Adrenal gland (tissue), 5 donors: Measurements from ENCODE around the gene ZP2.

ENCODE experiments used
- POLR2A ChIP-seq, 2 donors: fragments of 450-650 bp; IDR thresholded peaks; one replicate each; pipeline ENCODE4 v1.6.1; 2017; ENCODE audit warnings: antibody characterized with exemption in 2 of 2, mild to moderate bottlenecking in 2 of 2, moderate library complexity in 1 of 2
- TF ChIP-seq, protein P1 (sequence below), 6 experiments: fragments of 450-650 bp in 4 of 6; fragments of 200-600 bp in 2 of 6; sonication (generic) in 1 of 6; IDR thresholded peaks; 1 replicate in 5 of 6; 2 replicates in 1 of 6; pipeline versions ENCODE4 v1.5.1 to v1.8.0; 2016 to 2021; ENCODE audit warnings: antibody characterized with exemption in 6 of 6, mild to moderate bottlenecking in 2 of 6, moderate library complexity in 1 of 6
- donor health status: DM: no; HTN: no; CAD: no.

DNA sequence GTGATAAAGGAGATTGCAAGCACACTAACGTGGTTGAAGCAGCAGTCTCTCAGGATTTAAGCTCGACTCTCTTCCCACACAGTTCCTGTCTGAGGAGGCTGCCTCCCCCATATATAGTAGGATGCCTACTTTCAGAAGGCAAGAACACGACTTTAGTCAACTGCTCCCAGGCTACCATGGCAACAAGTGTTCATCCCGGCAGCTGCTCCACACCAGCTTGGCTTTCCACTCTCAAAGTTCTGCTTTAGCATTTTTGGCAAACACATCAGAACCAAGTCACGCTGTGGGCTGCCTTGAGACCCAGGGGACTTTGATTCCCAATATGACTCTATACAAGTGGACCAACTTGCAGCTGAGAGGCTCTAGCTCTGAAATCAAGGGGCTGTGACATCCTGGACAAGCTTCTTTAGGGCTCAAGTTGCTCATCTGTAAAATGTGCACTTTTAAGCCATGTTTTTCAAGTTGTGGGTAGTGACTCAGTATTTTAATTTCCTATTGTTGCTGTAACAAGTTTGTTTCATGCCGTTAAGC, 16.5 kb downstream of the ZP2 start:
- TF ChIP-seq, protein P1, sequence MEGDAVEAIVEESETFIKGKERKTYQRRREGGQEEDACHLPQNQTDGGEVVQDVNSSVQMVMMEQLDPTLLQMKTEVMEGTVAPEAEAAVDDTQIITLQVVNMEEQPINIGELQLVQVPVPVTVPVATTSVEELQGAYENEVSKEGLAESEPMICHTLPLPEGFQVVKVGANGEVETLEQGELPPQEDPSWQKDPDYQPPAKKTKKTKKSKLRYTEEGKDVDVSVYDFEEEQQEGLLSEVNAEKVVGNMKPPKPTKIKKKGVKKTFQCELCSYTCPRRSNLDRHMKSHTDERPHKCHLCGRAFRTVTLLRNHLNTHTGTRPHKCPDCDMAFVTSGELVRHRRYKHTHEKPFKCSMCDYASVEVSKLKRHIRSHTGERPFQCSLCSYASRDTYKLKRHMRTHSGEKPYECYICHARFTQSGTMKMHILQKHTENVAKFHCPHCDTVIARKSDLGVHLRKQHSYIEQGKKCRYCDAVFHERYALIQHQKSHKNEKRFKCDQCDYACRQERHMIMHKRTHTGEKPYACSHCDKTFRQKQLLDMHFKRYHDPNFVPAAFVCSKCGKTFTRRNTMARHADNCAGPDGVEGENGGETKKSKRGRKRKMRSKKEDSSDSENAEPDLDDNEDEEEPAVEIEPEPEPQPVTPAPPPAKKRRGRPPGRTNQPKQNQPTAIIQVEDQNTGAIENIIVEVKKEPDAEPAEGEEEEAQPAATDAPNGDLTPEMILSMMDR (IDR thresholded peaks at IDR 0.05): no peak
- TF ChIP-seq POLR2A (IDR thresholded peaks at IDR 0.05): no peak
